Esophagus squamous epithelium (tissue), 5 donors: ENCODE data around the gene OR11H6. TPM values are rescaled to one million over a fixed set of nuclear protein-coding genes. Genes with fewer than 3 reads are reported as not detected.
"Not testable (repeated sequence)": the region's sequence is repeated elsewhere in the genome, so short reads cannot be mapped to it uniquely, and the experiment has no call there.

ENCODE experiments used
- DNase-seq: peaks from one replicate; lab custom pipeline; 2025; lab: John Stamatoyannopoulos, UW
- H3K27ac ChIP-seq, 4 donors: fragments of 200-600 bp; sonication (generic); one replicate each; pipeline ENCODE4 v1.5.1; 2016 to 2019; ENCODE audit warnings: mild to moderate bottlenecking in 1 of 4
- H3K27me3 ChIP-seq, 4 donors: fragments of 200-600 bp; sonication (generic); 1 replicate in 3 of 4; 2 replicates in 1 of 4; pipeline versions ENCODE4 v1.5.1 to v1.6.0; 2017 to 2021; ENCODE audit warnings: antibody characterized with exemption in 1 of 4
- H3K36me3 ChIP-seq, 3 donors: fragments of 200-600 bp; sonication (generic); one replicate each; pipeline ENCODE4 v1.5.1; 2016 to 2019
- H3K4me1 ChIP-seq, 3 donors: fragments of 200-600 bp; sonication (generic); one replicate each; pipeline ENCODE4 v1.5.1; 2017 to 2019
- H3K4me3 ChIP-seq, 4 donors: fragments of 200-600 bp; sonication (generic); 1 replicate in 3 of 4; 2 replicates in 1 of 4; pipeline ENCODE4 v1.5.1; 2016 to 2019; ENCODE audit warnings: mild to moderate bottlenecking in 2 of 4, moderate library complexity in 1 of 4
- H3K9me3 ChIP-seq, 3 donors: fragments of 200-600 bp; sonication (generic); one replicate each; pipeline ENCODE4 v1.5.1; 2016 to 2019
- CTCF ChIP-seq, 6 experiments: fragments of 450-650 bp in 4 of 6; fragments of 200-600 bp in 2 of 6; sonication (generic) in 2 of 6; IDR thresholded peaks; one replicate each; pipeline ENCODE4 v1.5.1; 2016 to 2019; ENCODE audit warnings: antibody characterized with exemption in 6 of 6, mild to moderate bottlenecking in 4 of 6, moderate library complexity in 4 of 6
- POLR2A ChIP-seq, 4 donors: fragments of 450-650 bp; IDR thresholded peaks; one replicate each; pipeline ENCODE4 v1.6.1; 2017; ENCODE audit warnings: antibody characterized with exemption in 4 of 4, mild to moderate bottlenecking in 4 of 4, moderate library complexity in 3 of 4
- WGBS, 2 donors: methylation state at CpG; one replicate each; pipeline ENCODE4 v1.1.5; 2018; 5-methylcytosine and 5-hydroxymethylcytosine counted together
- intact Hi-C: fragments of 100-400 bp; cut with DNase I; formaldehyde crosslinking; loops from one replicate; pipeline ENCODE4 v1.15.0; 2022
- total RNA-seq, 4 donors: library from RNA; depleted of rRNA; stranded (reverse); fragments of >200 nt; gene quantifications; one replicate each; pipeline ENCODE4 v1.1.0, GENCODE V29; 2016
- donor health status: DM: yes; HTN: yes; CAD: no.

Gene OR11H6, protein sequence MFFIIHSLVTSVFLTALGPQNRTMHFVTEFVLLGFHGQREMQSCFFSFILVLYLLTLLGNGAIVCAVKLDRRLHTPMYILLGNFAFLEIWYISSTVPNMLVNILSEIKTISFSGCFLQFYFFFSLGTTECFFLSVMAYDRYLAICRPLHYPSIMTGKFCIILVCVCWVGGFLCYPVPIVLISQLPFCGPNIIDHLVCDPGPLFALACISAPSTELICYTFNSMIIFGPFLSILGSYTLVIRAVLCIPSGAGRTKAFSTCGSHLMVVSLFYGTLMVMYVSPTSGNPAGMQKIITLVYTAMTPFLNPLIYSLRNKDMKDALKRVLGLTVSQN
- not detected for total RNA-seq

- no peaks in the 10 kb centered on the region for H3K4me1 ChIP-seq
- TF ChIP-seq POLR2A (IDR thresholded peaks at IDR 0.05) (no peak), CTCF (IDR thresholded peaks at IDR 0.05) (no peak)
- no peaks in the 10 kb centered on the region for H3K36me3 ChIP-seq
- H3K27ac ChIP-seq, result no peak within 1 kb of the TSS
- no peaks in the 10 kb centered on the region for H3K9me3 ChIP-seq
- H3K4me3 ChIP-seq, result no peak within 1 kb of the TSS
- H3K27me3 ChIP-seq, result no peaks in the 10 kb centered on the region
- intact Hi-C loops, result no loop called here
- no peak for DNase-seq
- WGBS, 2 donors, result 28 to 30% methylated on average over 2 of the region's 2 CpGs
Observed at GRCh38 chr14:20223410-20223809, at the start of gene OR11H6. OR11H6 (plus strand) TSS chr14:20223710; CDS start chr14:20223710, 0 bp downstream.

- H3K27ac ChIP-seq, H3K4me3 ChIP-seq, H3K36me3 ChIP-seq, H3K4me1 ChIP-seq, intact Hi-C loops, H3K9me3 ChIP-seq, H3K27me3 ChIP-seq, DNase-seq: not testable (repeated sequence)
Observed at GRCh38 chr14:20174205-20174604, 49.3 kb upstream of the OR11H6 start.

- WGBS, 2 donors, result 52 to 66% methylated on average over 6 of the region's 6 CpGs
- Histone ChIP-seq H3K27me3 (no peaks in the 10 kb centered on the region), H3K4me3 (no peak overlapping the region), H3K4me1 (no peaks in the 10 kb centered on the region), H3K36me3 (no peaks in the 10 kb centered on the region), H3K27ac (no peak overlapping the region), H3K9me3 (no peaks in the 10 kb centered on the region)
- intact Hi-C loops, result no loop called here
- DNase-seq, result no peak
- TF ChIP-seq POLR2A (IDR thresholded peaks at IDR 0.05), result no peak
- TF ChIP-seq CTCF (IDR thresholded peaks at IDR 0.05), result no peak
Observed at GRCh38 chr14:20176330-20176729, 47.2 kb upstream of the OR11H6 start.

DNA sequence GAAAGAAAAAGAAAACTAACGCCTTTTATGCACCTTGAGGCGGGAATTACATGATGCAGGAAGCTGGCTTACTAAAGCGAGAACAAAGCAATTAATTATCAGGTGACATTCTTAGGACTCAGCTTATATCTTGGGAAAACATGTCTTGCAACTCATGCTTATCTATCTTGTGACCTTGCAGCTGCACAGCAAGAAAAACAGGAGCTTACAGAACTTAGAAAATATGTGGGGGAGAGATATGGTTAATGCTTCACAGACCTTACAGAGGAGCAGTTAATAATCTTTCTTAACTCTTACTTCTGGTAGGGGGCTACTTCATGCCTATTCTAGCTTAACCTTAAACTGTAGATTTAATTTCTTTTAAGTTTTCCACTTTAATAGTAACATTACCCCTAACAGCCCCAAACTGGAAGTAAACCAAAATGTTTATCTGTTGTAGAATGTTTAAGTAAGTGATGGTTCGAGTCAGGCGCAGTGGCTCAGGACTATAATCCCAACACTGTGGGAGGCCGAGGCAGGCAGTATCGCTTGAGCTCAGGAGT lies 46.0 kb upstream of the OR11H6 start:
- WGBS, 2 donors, result 78 to 85% methylated on average over 7 of the region's 7 CpGs
- Histone ChIP-seq H3K9me3 (no peaks in the 10 kb centered on the region), H3K36me3 (no peaks in the 10 kb centered on the region), H3K27me3 (no peaks in the 10 kb centered on the region), H3K4me3 (no peak overlapping the region), H3K27ac (no peak overlapping the region), H3K4me1 (no peaks in the 10 kb centered on the region)
- intact Hi-C loops, result no loop called here
- no peak for TF ChIP-seq POLR2A (IDR thresholded peaks at IDR 0.05)
- TF ChIP-seq CTCF (IDR thresholded peaks at IDR 0.05), result no peak
- no peak for DNase-seq

DNA sequence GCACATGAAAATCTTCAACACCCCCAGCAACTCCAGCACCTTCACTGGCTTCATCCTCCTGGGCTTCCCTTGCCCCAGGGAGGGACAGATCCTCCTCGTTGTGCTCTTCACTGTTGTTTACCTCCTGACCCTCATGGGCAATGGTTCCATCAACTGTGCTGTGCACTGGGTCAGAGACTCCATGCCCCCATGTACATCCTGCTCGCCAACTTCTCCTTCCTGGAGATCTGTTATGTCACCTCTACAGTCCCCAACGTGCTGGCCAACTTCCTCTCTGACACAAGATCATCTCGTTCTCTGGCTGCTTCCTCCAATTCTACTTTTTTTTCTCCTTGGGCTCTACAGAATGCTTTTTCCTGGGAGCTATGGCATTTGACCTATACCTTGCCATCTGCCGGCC lies 44.3 kb upstream of the OR11H6 start:
- no peak for DNase-seq
- intact Hi-C loops, result no loop called here
- no peak for TF ChIP-seq POLR2A (IDR thresholded peaks at IDR 0.05)
- no peak for TF ChIP-seq CTCF (IDR thresholded peaks at IDR 0.05)
- 40 to 55% methylated on average over 5 of the region's 5 CpGs for WGBS, 2 donors
- no peak overlapping the region for H3K27ac ChIP-seq
- H3K36me3 ChIP-seq, result no peaks in the 10 kb centered on the region
- no peak overlapping the region for H3K4me3 ChIP-seq
- no peaks in the 10 kb centered on the region for H3K4me1 ChIP-seq
- H3K9me3 ChIP-seq, result no peaks in the 10 kb centered on the region
- no peaks in the 10 kb centered on the region for H3K27me3 ChIP-seq
